H1 (cell line): ENCODE data around the gene DDN. TPM values are rescaled to one million over a fixed set of nuclear protein-coding genes. Genes with fewer than 3 reads are reported as not detected.

ENCODE experiments used
- CTCF ChIA-PET: fragments of 300-600 bp; sonication (Branson Sonifier 250); formaldehyde crosslinking; loops from one replicate; lab custom pipeline; 2021; ENCODE audit not compliant: partially characterized antibody; lab: Charles Lee
- POLR2A ChIA-PET: fragments of 300-600 bp; sonication (Branson Sonifier 250); formaldehyde crosslinking; loops from one replicate; lab custom pipeline; 2021; ENCODE audit warnings: inconsistent platforms; ENCODE audit not compliant: partially characterized antibody; lab: Charles Lee
- DNase-seq, 2 experiments: peaks; one replicate each; pipeline versions ENCODE4 v3.0.0 to v3.0.0-alpha.2; 2010 to 2022; ENCODE audit warnings: low spot score in 2 of 2, low read depth in 1 of 2, mixed read lengths in 1 of 2
- FAIRE-seq: peaks from 2 replicates; lab custom pipeline; 2011; peaks lifted over from hg19 to GRCh38; lab: Jason Lieb, UNC
- H2AFZ ChIP-seq: 2 replicates; pipeline ENCODE4 v1.8.1; 2012; ENCODE audit warnings: low read length, inconsistent platforms
- H2AK5ac ChIP-seq: 2 replicates; pipeline ENCODE4 v1.6.1; 2013; ENCODE audit warnings: low read depth, low read length
- H2BK120ac ChIP-seq: replicated peaks from 2 replicates; pipeline ENCODE3; 2013; ENCODE audit warnings: low read depth, low read length, inconsistent platforms
- H2BK12ac ChIP-seq: 2 replicates; pipeline ENCODE4 v1.6.1; 2013; ENCODE audit warnings: low read depth, low read length
- H2BK15ac ChIP-seq: 2 replicates; pipeline ENCODE4 v1.6.1; 2013; ENCODE audit warnings: low read length
- H2BK20ac ChIP-seq: 2 replicates; pipeline ENCODE4 v1.6.1; 2013; ENCODE audit warnings: low read length
- H2BK5ac ChIP-seq: 2 replicates; pipeline ENCODE4 v1.6.1; 2013; ENCODE audit warnings: low read depth, low read length
- H3K14ac ChIP-seq: 2 replicates; pipeline ENCODE4 v1.6.1; 2013; ENCODE audit warnings: inconsistent platforms; ENCODE audit not compliant: insufficient read length
- H3K18ac ChIP-seq: 2 replicates; pipeline ENCODE4 v1.6.1; 2013; ENCODE audit warnings: low read length; ENCODE audit errors: extremely low read depth
- H3K23ac ChIP-seq: 2 replicates; pipeline ENCODE4 v1.6.1; 2013; ENCODE audit warnings: inconsistent platforms; ENCODE audit not compliant: insufficient read length
- H3K23me2 ChIP-seq: 2 replicates; pipeline ENCODE4 v1.6.1; 2013; ENCODE audit warnings: low read depth, low read length
- H3K27ac ChIP-seq: 2 replicates; pipeline ENCODE4 v1.6.1; 2011; ENCODE audit warnings: low read depth, low read length, inconsistent platforms
- H3K27me3 ChIP-seq, 4 experiments: replicated peaks in 1 of 4; 1 replicate in 1 of 4; 2 replicates in 3 of 4; pipeline versions ENCODE4 v1.6.1 to v1.8.1; 2011 to 2013; ENCODE audit warnings: low read length in 3 of 4, mild to moderate bottlenecking in 3 of 4, inconsistent platforms in 2 of 4, mixed read lengths in 2 of 4, moderate library complexity in 1 of 4; ENCODE audit not compliant: control insufficient read depth in 3 of 4, insufficient read depth in 3 of 4; ENCODE audit errors: extremely low read depth in 1 of 4
- H3K36me3 ChIP-seq, 4 experiments: 2 replicates each; pipeline versions ENCODE4 v1.6.1 to v1.8.1; 2011 to 2013; ENCODE audit warnings: mild to moderate bottlenecking in 4 of 4, low read length in 3 of 4, moderate library complexity in 2 of 4, control low read depth in 1 of 4, inconsistent platforms in 1 of 4; ENCODE audit not compliant: insufficient read depth in 4 of 4, control insufficient read depth in 2 of 4
- H3K4ac ChIP-seq: replicated peaks from 2 replicates; pipeline ENCODE3; 2013; ENCODE audit warnings: low read length, low read depth, mixed read lengths, inconsistent platforms; ENCODE audit not compliant: insufficient read length
- H3K4me1 ChIP-seq, 4 experiments: replicated peaks in 1 of 4; 1 replicate in 1 of 4; 2 replicates in 3 of 4; pipeline versions ENCODE4 v1.6.1 to v1.8.1; 2011 to 2013; ENCODE audit warnings: low read length in 3 of 4, inconsistent platforms in 2 of 4, mixed read lengths in 1 of 4; ENCODE audit not compliant: insufficient read depth in 4 of 4, control insufficient read depth in 3 of 4
- H3K4me2 ChIP-seq, 2 experiments: 2 replicates each; pipeline versions ENCODE4 v1.6.1 to v1.8.1; 2011 to 2013; ENCODE audit warnings: low read depth in 2 of 2, low read length in 2 of 2, control low read depth in 1 of 2, inconsistent platforms in 1 of 2, mild to moderate bottlenecking in 1 of 2; ENCODE audit not compliant: insufficient read depth in 1 of 2
- H3K4me3 ChIP-seq, 4 experiments: fragments of 200-600, 300-600 bp in 1 of 4; sonication (generic), shearing (Covaris generic), sonication (Bioruptor Twin) in 1 of 4; 2 replicates each; pipeline versions ENCODE4 v1.5.1 to v1.8.1; 2011 to 2016; ENCODE audit warnings: low read length in 4 of 4, low read depth in 3 of 4, control low read depth in 2 of 4, inconsistent platforms in 2 of 4, mild to moderate bottlenecking in 2 of 4, mixed read lengths in 1 of 4, moderate library complexity in 1 of 4; ENCODE audit not compliant: insufficient read depth in 2 of 4; ENCODE audit errors: extremely low read depth in 1 of 4
- H3K56ac ChIP-seq: replicated peaks from 2 replicates; pipeline ENCODE3; 2013; ENCODE audit warnings: low read depth, mild to moderate bottlenecking, mixed read lengths, low read length, inconsistent platforms; ENCODE audit not compliant: insufficient read length
- H3K79me1 ChIP-seq: 2 replicates; pipeline ENCODE4 v1.6.1; 2013; ENCODE audit warnings: low read depth, low read length, control low read depth
- H3K79me2 ChIP-seq, 2 experiments: 2 replicates each; pipeline versions ENCODE4 v1.6.1 to v1.8.1; 2012 to 2013; ENCODE audit warnings: low read length in 2 of 2, mild to moderate bottlenecking in 2 of 2, inconsistent platforms in 1 of 2; ENCODE audit not compliant: insufficient read depth in 2 of 2, control insufficient read depth in 1 of 2
- H3K9ac ChIP-seq, 4 experiments: replicated peaks in 1 of 4; 1 replicate in 1 of 4; 2 replicates in 3 of 4; pipeline versions ENCODE4 v1.6.1 to v1.8.1; 2011 to 2013; ENCODE audit warnings: low read depth in 3 of 4, low read length in 3 of 4, control low read depth in 2 of 4, mild to moderate bottlenecking in 2 of 4, moderate library complexity in 2 of 4, inconsistent platforms in 1 of 4; ENCODE audit errors: extremely low read depth in 1 of 4
- H3K9me3 ChIP-seq, 2 experiments: 2 replicates each; pipeline versions ENCODE4 v1.6.1 to v1.8.1; 2012 to 2013; ENCODE audit warnings: mild to moderate bottlenecking in 2 of 2, moderate library complexity in 2 of 2, control low read depth in 1 of 2, inconsistent platforms in 1 of 2, low read depth in 1 of 2, low read length in 1 of 2, mixed read lengths in 1 of 2; ENCODE audit not compliant: insufficient read depth in 2 of 2
- H4K20me1 ChIP-seq, 2 experiments: replicated peaks in 1 of 2; 2 replicates each; pipeline versions ENCODE3 to v1.8.1; 2011 to 2013; ENCODE audit warnings: inconsistent platforms in 2 of 2, low read length in 2 of 2, mild to moderate bottlenecking in 1 of 2; ENCODE audit not compliant: insufficient read depth in 2 of 2, control insufficient read depth in 1 of 2
- H4K5ac ChIP-seq: 2 replicates; pipeline ENCODE4 v1.6.1; 2013; ENCODE audit warnings: low read length, low read depth, mixed read lengths, inconsistent platforms; ENCODE audit not compliant: insufficient read length
- H4K8ac ChIP-seq: 2 replicates; pipeline ENCODE4 v1.8.0; 2013; ENCODE audit warnings: mild to moderate bottlenecking, moderate library complexity, low read length, inconsistent platforms; ENCODE audit not compliant: insufficient read depth; ENCODE audit errors: extremely low read depth
- H4K91ac ChIP-seq: replicated peaks from 2 replicates; pipeline ENCODE3; 2013; ENCODE audit warnings: low read length, mixed read lengths, inconsistent platforms; ENCODE audit not compliant: insufficient read length
- BCL11A ChIP-seq, 2 experiments: IDR thresholded peaks; one replicate each; pipeline ENCODE4 v1.6.1; 2011; ENCODE audit warnings: low read depth in 2 of 2, low read length in 2 of 2, mild to moderate bottlenecking in 2 of 2
- CEBPB ChIP-seq: IDR thresholded peaks from 2 replicates; pipeline ENCODE4 v1.6.1; 2012; ENCODE audit warnings: low read depth, low read length
- CHD1 ChIP-seq: IDR thresholded peaks from 2 replicates; pipeline ENCODE4 v1.6.1; 2012; ENCODE audit warnings: low read depth, low read length, improper control_type of control experiment
- E2F6 ChIP-seq: IDR thresholded peaks from 2 replicates; pipeline ENCODE4 v1.6.1; 2012; ENCODE audit warnings: inconsistent platforms
- GABPA ChIP-seq: IDR thresholded peaks from 2 replicates; pipeline ENCODE4 v1.6.1; 2011; ENCODE audit warnings: mild to moderate bottlenecking, low read length, moderate library complexity, borderline replicate concordance; ENCODE audit not compliant: insufficient read depth
- HDAC2 ChIP-seq, 2 experiments: fragments of 300-600 bp in 1 of 2; sonication (generic) in 1 of 2; IDR thresholded peaks; 2 replicates each; pipeline ENCODE4 v1.6.1; 2011 to 2012; ENCODE audit warnings: low read depth in 2 of 2, low read length in 2 of 2, mild to moderate bottlenecking in 2 of 2, moderate library complexity in 2 of 2, borderline replicate concordance in 1 of 2, inconsistent platforms in 1 of 2
- POU5F1 ChIP-seq: IDR thresholded peaks from 2 replicates; pipeline ENCODE4 v1.6.1; 2011; ENCODE audit warnings: low read depth, mild to moderate bottlenecking, low read length, moderate library complexity
- RAD21 ChIP-seq, 2 experiments: IDR thresholded peaks in 1 of 2; conservative IDR thresholded peaks in 1 of 2; 2 replicates each; pipeline ENCODE4 v1.6.1; 2011; ENCODE audit warnings: low read depth in 2 of 2, low read length in 2 of 2, improper control_type of control experiment in 1 of 2, inconsistent platforms in 1 of 2, mild to moderate bottlenecking in 1 of 2, moderate library complexity in 1 of 2
- RBBP5 ChIP-seq: IDR thresholded peaks from 2 replicates; pipeline ENCODE4 v1.7.1; 2012; ENCODE audit warnings: low read depth, mild to moderate bottlenecking, inconsistent platforms, low read length, moderate library complexity, borderline replicate concordance
- SIX5 ChIP-seq: IDR thresholded peaks from 2 replicates; pipeline ENCODE4 v1.6.1; 2011; ENCODE audit warnings: mild to moderate bottlenecking, low read depth, low read length
- SUZ12 ChIP-seq: fragments of 200-600 bp; sonication (generic); IDR thresholded peaks from 2 replicates; pipeline ENCODE4 v1.6.1; 2012; ENCODE audit warnings: mild to moderate bottlenecking, inconsistent platforms, low read length, moderate library complexity, mixed read lengths
- WGBS, 2 experiments: shearing (Covaris generic) in 1 of 2; methylation state at CpG; one replicate each; pipeline versions ENCODE4 v1.1.6 to v1.1.7; 2013 to 2015; ENCODE audit warnings: low lambda C conversion rate in 2 of 2, mixed read lengths in 2 of 2, inconsistent platforms in 1 of 2, low coverage in 1 of 2, missing lambda C conversion rate in 1 of 2; ENCODE audit not compliant: insufficient replicate concordance in 2 of 2, insufficient coverage in 1 of 2, insufficient read length in 1 of 2; ENCODE audit errors: extremely low coverage in 1 of 2, missing lambda C conversion rate in 1 of 2; 5-methylcytosine and 5-hydroxymethylcytosine counted together
- polyA plus RNA-seq, 7 experiments: library from polyadenylated mRNA; depleted of rRNA in 3 of 7; stranded (reverse) in 5 of 7; unstranded in 2 of 7; fragments of >200 nt in 5 of 7; fragments of 200-250 nt in 2 of 7; gene quantifications; 1 replicate in 5 of 7; 2 replicates in 1 of 7; 4 replicates in 1 of 7; pipeline versions ENCODE4 v1.2.1 to v1.2.3, GENCODE V29; 2011 to 2013; ENCODE audit warnings: missing spikeins in 2 of 7, mixed read lengths in 2 of 7
- total RNA-seq: library from RNA; stranded (reverse); fragmentation: NEBNext Ultra II Directional; extraction: Animal tissue kit (Norgen Biotek cat#: 25700); gene quantifications from 2 replicates; pipeline ENCODE4 v1.2.1, GENCODE V29; 2021

The DDN gene
- total and polyA plus RNA-seq, 2 of the 8 experiments (the other 6 are each of a cell fraction or from before 2014, with no cell fraction given) = 0.14 to 0.30 TPM

- H2BK15ac ChIP-seq = 0 out of 2 replicates have a peak overlapping the region, but pooled peaks have one; percentile 98
- H4K91ac ChIP-seq = no peak overlapping the region
- no peak for FAIRE-seq
- H3K36me3 ChIP-seq = peaks cover 0 to 6% (median 0%) of the 10 kb centered on the region in 4 experiments; a peak in 1 of 8 replicates
- H3K27ac ChIP-seq = no peak overlapping the region
- no peak overlapping the region for H2BK120ac ChIP-seq
- no peak for DNase-seq
- H3K14ac ChIP-seq = no peak overlapping the region
- no peaks in the 10 kb centered on the region for H3K79me1 ChIP-seq
- no peak overlapping the region for H3K56ac ChIP-seq
- H3K23ac ChIP-seq = no peak overlapping the region
- ChIA-PET CTCF (interaction anchor here (0.7 to 40.8 kb wide), 11 partner anchors 9 to 158 kb away, joined by 3 to 1336 read pairs (median 4); partner anchors contain the start of genes ARF3, DDN, WNT1 and WNT10B), POLR2A (interaction anchor here (0.9 to 4.0 kb wide), 7 partner anchors 12 to 149 kb away, joined by 3 to 21 read pairs (median 8); partner anchors contain the start of genes RND1 and TUBA1B)
- WGBS, 2 experiments = 14% methylated on average over 9 of the region's 13 CpGs; no CpG with 5 or more reads in 1 of the 2 experiments
- peaks cover 79 to 97% (median 93%) of the 10 kb centered on the region in 4 experiments for H3K27me3 ChIP-seq
- H3K9ac ChIP-seq = no peak overlapping the region
- H3K4me1 ChIP-seq = peaks cover 0 to 35% (median 31%) of the 10 kb centered on the region in 4 experiments; a peak in 6 of 7 replicates
- no peaks in the 10 kb centered on the region for H3K9me3 ChIP-seq
- no peak overlapping the region for H2AK5ac ChIP-seq
- no peak overlapping the region for H2BK5ac ChIP-seq
- peak overlapping the region; percentile 98; the same call in 1 of the 2 replicates for H2BK12ac ChIP-seq
- H3K4me2 ChIP-seq = peak overlapping the region; percentile 65
- H3K4ac ChIP-seq = no peak overlapping the region
- no peak overlapping the region for H4K5ac ChIP-seq
- peaks cover 15% of the 10 kb centered on the region for H3K23me2 ChIP-seq
- no peak overlapping the region; the same call in 1 of the 2 replicates for H3K18ac ChIP-seq
- H2BK20ac ChIP-seq = no peak overlapping the region
- no peaks in the 10 kb centered on the region for H3K79me2 ChIP-seq
- peaks cover 5 to 8% of the 10 kb centered on the region in 2 experiments for H4K20me1 ChIP-seq
- H4K8ac ChIP-seq = no peak overlapping the region
- H3K4me3 ChIP-seq = peak overlapping the region in 3 of 4 experiments; percentile 35 to 57 (median 45); a peak in 4 of 8 replicates
- H2AFZ ChIP-seq = no peak overlapping the region
- TF ChIP-seq RAD21 (IDR thresholded peaks at IDR 0.05 in 1 of 2, conservative IDR thresholded peaks at IDR 0.05 in 1 of 2; ENCODE audit: low read depth in 2 of 2, low read length in 2 of 2) (no peak), CEBPB (no peak), RBBP5 (no peak), E2F6 (no peak), POU5F1 (no peak), SIX5 (no peak), SUZ12 (peak; percentile 93), GABPA (no peak), BCL11A (IDR thresholded peaks at IDR 0.05; ENCODE audit: low read depth in 2 of 2, low read length in 2 of 2) (no peak), HDAC2 (IDR thresholded peaks at IDR 0.05; ENCODE audit: borderline replicate concordance in 1 of 2, low read depth in 2 of 2, low read length in 2 of 2) (no peak), CHD1 (no peak)
Observed at GRCh38 chr12:48981757-48982157, 17.4 kb downstream of the DDN start.
